DND-41 (cell line): ENCODE results near the gene SKIC2.

Experiments
- CTCF ChIP-seq: IDR thresholded peaks from 2 replicates; pipeline ENCODE4 v1.5.1; 2012; ENCODE audit warnings: borderline replicate concordance, low read length, moderate library complexity, mild to moderate bottlenecking; ENCODE audit not compliant: poor library complexity, severe bottlenecking; ENCODE audit errors: extremely low read depth
- EZH2 ChIP-seq: IDR thresholded peaks from 3 replicates; pipeline ENCODE4 v1.6.1; 2012; ENCODE audit warnings: borderline replicate concordance, low read depth, mild to moderate bottlenecking, moderate library complexity, low read length, inconsistent platforms; ENCODE audit not compliant: severe bottlenecking

GRCh38 chr6:31928672-31928939, 30.4 kb upstream of the SKIC2 start:
- TF ChIP-seq CTCF (no peak), EZH2 (no peak)
